ENCODE results near the gene ZNF335. TPM values are rescaled to one million over a fixed set of nuclear protein-coding genes. Genes with fewer than 3 reads are reported as not detected.

Gene ZNF335
- total and polyA plus RNA-seq, 2 of the 8 experiments (the other 6 are each of a cell fraction or from before 2014, with no cell fraction given) = 12.4 to 14.6 TPM

DNA sequence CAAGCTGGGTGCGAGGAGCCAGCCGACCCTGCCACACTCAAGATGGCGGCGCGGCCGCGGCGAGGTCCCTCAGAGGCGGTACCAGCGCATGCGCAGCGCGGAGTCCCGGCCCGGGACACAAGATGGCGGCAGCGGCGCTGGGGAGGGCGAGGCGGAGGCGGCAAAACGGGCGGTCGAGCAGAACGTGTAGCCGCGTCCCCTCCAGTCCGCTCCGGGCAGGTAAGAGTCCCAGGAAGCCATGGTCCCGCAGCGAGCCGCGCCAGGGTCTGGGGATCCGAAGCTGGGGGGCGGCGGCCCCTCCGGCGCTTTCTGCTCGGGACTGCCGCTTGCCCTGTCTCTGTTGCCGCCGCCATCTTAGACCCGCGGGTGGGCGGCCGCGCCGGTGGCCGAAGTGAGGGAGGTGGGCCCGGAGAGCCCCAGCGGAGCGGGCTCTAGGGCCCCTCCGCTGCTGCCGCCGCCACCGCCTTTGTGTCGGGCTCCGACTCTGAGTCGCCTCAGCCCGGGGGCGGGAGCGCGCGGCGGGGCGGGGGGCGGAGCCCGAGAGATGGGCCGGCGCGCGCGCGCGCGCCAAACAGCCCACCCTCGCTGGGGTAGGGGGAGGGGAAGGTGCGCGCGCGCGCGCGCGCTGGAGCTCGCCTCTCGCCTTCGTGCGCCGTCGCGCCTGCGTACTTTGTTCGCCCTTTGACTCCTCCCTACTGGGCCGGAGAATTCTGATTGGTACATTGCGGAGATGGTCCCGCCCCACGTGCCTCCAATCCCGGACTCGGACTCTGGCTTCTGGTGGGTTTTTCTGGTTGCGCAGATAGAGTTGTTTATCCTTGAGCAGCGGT is 37.2 kb downstream of the ZNF335 start, which contains the start of gene PCIF1 (continued):
- TF ChIP-seq, protein P1, sequence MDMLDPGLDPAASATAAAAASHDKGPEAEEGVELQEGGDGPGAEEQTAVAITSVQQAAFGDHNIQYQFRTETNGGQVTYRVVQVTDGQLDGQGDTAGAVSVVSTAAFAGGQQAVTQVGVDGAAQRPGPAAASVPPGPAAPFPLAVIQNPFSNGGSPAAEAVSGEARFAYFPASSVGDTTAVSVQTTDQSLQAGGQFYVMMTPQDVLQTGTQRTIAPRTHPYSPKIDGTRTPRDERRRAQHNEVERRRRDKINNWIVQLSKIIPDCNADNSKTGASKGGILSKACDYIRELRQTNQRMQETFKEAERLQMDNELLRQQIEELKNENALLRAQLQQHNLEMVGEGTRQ (IDR thresholded peaks at IDR 0.05; ENCODE audit: low read length) = peak; percentile 74; the same call in 1 of the 2 replicates
- TF ChIP-seq POLR2A (IDR thresholded peaks at IDR 0.05; ENCODE audit: control extremely low read depth in 1 of 2, low read depth in 2 of 2, low read length in 2 of 2) (peak; percentile 94 to 95), RFX5 (IDR thresholded peaks at IDR 0.05; ENCODE audit: borderline replicate concordance, low read depth, low read length) (no peak), JUN (IDR thresholded peaks at IDR 0.05; ENCODE audit: low read depth, low read length) (no peak), SIX5 (IDR thresholded peaks at IDR 0.05; ENCODE audit: low read depth, low read length) (peak; percentile 68), TAF7 (optimal IDR thresholded peaks at IDR 0.05; ENCODE audit: borderline replicate concordance, low read depth, low read length) (peak; percentile 91), RBBP5 (IDR thresholded peaks at IDR 0.05; ENCODE audit: borderline replicate concordance, low read depth, low read length) (peak; percentile 92; the same call in 1 of the 2 replicates), POLR2AphosphoS5 (IDR thresholded peaks at IDR 0.05; ENCODE audit: low read depth, low read length) (peak; percentile 90)
- TF ChIP-seq, protein P2, sequence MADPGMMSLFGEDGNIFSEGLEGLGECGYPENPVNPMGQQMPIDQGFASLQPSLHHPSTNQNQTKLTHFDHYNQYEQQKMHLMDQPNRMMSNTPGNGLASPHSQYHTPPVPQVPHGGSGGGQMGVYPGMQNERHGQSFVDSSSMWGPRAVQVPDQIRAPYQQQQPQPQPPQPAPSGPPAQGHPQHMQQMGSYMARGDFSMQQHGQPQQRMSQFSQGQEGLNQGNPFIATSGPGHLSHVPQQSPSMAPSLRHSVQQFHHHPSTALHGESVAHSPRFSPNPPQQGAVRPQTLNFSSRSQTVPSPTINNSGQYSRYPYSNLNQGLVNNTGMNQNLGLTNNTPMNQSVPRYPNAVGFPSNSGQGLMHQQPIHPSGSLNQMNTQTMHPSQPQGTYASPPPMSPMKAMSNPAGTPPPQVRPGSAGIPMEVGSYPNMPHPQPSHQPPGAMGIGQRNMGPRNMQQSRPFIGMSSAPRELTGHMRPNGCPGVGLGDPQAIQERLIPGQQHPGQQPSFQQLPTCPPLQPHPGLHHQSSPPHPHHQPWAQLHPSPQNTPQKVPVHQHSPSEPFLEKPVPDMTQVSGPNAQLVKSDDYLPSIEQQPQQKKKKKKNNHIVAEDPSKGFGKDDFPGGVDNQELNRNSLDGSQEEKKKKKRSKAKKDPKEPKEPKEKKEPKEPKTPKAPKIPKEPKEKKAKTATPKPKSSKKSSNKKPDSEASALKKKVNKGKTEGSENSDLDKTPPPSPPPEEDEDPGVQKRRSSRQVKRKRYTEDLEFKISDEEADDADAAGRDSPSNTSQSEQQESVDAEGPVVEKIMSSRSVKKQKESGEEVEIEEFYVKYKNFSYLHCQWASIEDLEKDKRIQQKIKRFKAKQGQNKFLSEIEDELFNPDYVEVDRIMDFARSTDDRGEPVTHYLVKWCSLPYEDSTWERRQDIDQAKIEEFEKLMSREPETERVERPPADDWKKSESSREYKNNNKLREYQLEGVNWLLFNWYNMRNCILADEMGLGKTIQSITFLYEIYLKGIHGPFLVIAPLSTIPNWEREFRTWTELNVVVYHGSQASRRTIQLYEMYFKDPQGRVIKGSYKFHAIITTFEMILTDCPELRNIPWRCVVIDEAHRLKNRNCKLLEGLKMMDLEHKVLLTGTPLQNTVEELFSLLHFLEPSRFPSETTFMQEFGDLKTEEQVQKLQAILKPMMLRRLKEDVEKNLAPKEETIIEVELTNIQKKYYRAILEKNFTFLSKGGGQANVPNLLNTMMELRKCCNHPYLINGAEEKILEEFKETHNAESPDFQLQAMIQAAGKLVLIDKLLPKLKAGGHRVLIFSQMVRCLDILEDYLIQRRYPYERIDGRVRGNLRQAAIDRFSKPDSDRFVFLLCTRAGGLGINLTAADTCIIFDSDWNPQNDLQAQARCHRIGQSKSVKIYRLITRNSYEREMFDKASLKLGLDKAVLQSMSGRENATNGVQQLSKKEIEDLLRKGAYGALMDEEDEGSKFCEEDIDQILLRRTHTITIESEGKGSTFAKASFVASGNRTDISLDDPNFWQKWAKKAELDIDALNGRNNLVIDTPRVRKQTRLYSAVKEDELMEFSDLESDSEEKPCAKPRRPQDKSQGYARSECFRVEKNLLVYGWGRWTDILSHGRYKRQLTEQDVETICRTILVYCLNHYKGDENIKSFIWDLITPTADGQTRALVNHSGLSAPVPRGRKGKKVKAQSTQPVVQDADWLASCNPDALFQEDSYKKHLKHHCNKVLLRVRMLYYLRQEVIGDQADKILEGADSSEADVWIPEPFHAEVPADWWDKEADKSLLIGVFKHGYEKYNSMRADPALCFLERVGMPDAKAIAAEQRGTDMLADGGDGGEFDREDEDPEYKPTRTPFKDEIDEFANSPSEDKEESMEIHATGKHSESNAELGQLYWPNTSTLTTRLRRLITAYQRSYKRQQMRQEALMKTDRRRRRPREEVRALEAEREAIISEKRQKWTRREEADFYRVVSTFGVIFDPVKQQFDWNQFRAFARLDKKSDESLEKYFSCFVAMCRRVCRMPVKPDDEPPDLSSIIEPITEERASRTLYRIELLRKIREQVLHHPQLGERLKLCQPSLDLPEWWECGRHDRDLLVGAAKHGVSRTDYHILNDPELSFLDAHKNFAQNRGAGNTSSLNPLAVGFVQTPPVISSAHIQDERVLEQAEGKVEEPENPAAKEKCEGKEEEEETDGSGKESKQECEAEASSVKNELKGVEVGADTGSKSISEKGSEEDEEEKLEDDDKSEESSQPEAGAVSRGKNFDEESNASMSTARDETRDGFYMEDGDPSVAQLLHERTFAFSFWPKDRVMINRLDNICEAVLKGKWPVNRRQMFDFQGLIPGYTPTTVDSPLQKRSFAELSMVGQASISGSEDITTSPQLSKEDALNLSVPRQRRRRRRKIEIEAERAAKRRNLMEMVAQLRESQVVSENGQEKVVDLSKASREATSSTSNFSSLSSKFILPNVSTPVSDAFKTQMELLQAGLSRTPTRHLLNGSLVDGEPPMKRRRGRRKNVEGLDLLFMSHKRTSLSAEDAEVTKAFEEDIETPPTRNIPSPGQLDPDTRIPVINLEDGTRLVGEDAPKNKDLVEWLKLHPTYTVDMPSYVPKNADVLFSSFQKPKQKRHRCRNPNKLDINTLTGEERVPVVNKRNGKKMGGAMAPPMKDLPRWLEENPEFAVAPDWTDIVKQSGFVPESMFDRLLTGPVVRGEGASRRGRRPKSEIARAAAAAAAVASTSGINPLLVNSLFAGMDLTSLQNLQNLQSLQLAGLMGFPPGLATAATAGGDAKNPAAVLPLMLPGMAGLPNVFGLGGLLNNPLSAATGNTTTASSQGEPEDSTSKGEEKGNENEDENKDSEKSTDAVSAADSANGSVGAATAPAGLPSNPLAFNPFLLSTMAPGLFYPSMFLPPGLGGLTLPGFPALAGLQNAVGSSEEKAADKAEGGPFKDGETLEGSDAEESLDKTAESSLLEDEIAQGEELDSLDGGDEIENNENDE (IDR thresholded peaks at IDR 0.05; ENCODE audit: insufficient replicate concordance, low read length) = no peak

Data from H1 (cell line).